GM23338 (cell line): Measurements from ENCODE around the gene MED27. TPM values are rescaled to one million over a fixed set of nuclear protein-coding genes. Genes with fewer than 3 reads are reported as not detected.

Experiments used
- ATAC-seq: fragments of 200-7000 bp; cut with Tn5 transposase; 3 replicates; pipeline ENCODE4 v1.9.1; 2020
- DNase-seq: peaks from one replicate; pipeline ENCODE4 v3.0.0-alpha.2; 2015; ENCODE audit warnings: low spot score
- H2AFZ ChIP-seq: fragments of 200-600 bp; sonication (generic); 2 replicates; pipeline ENCODE4 v1.8.0; 2016; ENCODE audit warnings: antibody characterized with exemption, mild to moderate bottlenecking, moderate library complexity
- H3F3A ChIP-seq: fragments of 200-600 bp; sonication (generic); replicated peaks from 2 replicates; pipeline ENCODE4 v1.8.0; 2017; ENCODE audit warnings: antibody characterized with exemption, mixed run types, low read depth
- H3K27ac ChIP-seq: fragments of 200-600 bp; sonication (generic); 2 replicates; pipeline ENCODE4 v1.6.1; 2016; ENCODE audit warnings: low read depth
- H3K27me3 ChIP-seq: fragments of 200-600 bp; sonication (generic); 2 replicates; pipeline ENCODE4 v1.8.0; 2016; ENCODE audit warnings: mild to moderate bottlenecking, mixed run types, moderate library complexity; ENCODE audit not compliant: insufficient read depth
- H3K36me3 ChIP-seq: fragments of 200-600 bp; sonication (generic); 2 replicates; pipeline ENCODE4 v1.8.0; 2016; ENCODE audit warnings: mild to moderate bottlenecking; ENCODE audit not compliant: insufficient read depth
- H3K4me1 ChIP-seq: fragments of 200-600 bp; sonication (generic); 2 replicates; pipeline ENCODE4 v1.8.0; 2016; ENCODE audit warnings: mild to moderate bottlenecking, moderate library complexity; ENCODE audit not compliant: insufficient read depth
- H3K4me2 ChIP-seq: fragments of 200-600 bp; sonication (generic); 2 replicates; pipeline ENCODE4 v1.7.1; 2017; ENCODE audit warnings: mixed run types
- H3K4me3 ChIP-seq: fragments of 200-600 bp; sonication (generic); 2 replicates; pipeline ENCODE4 v1.6.1; 2016; ENCODE audit warnings: mixed run types
- H3K79me2 ChIP-seq: fragments of 200-600 bp; sonication (generic); replicated peaks from 2 replicates; pipeline ENCODE4 v1.8.0; 2017; ENCODE audit warnings: mild to moderate bottlenecking; ENCODE audit not compliant: insufficient read depth
- H3K9me2 ChIP-seq: fragments of 200-600 bp; sonication (generic); 2 replicates; pipeline ENCODE4 v1.8.0; 2017; ENCODE audit not compliant: insufficient read depth
- H4K20me1 ChIP-seq: fragments of 200-600 bp; sonication (generic); replicated peaks from 2 replicates; pipeline ENCODE4 v1.8.0; 2017; ENCODE audit warnings: mild to moderate bottlenecking; ENCODE audit not compliant: insufficient read depth
- H3K27ac Mint-ChIP-seq: 2 replicates; pipeline ENCODE4 v1.8.0; 2020; ENCODE audit warnings: inconsistent platforms, mild to moderate bottlenecking, moderate library complexity, mixed read lengths
- H3K27me3 Mint-ChIP-seq: 3 replicates; pipeline ENCODE4 v1.8.0; 2022; ENCODE audit warnings: low read depth, mild to moderate bottlenecking, moderate library complexity, mixed read lengths, inconsistent platforms; ENCODE audit not compliant: insufficient read depth, poor library complexity
- H3K36me3 Mint-ChIP-seq: 3 replicates; pipeline ENCODE4 v1.8.0; 2021; ENCODE audit warnings: low read depth, mild to moderate bottlenecking, inconsistent platforms, moderate library complexity, mixed read lengths
- H3K4me1 Mint-ChIP-seq: 3 replicates; pipeline ENCODE4 v1.8.0; 2020; ENCODE audit warnings: mild to moderate bottlenecking, inconsistent platforms, mixed read lengths
- H3K4me3 Mint-ChIP-seq: 3 replicates; pipeline ENCODE4 v1.8.0; 2021; ENCODE audit warnings: moderate library complexity, mild to moderate bottlenecking, inconsistent platforms, mixed read lengths
- H3K9me3 Mint-ChIP-seq: 3 replicates; pipeline ENCODE4 v1.8.0; 2020; ENCODE audit warnings: moderate library complexity, mild to moderate bottlenecking, inconsistent platforms, mixed read lengths
- CREB1 ChIP-seq: fragments of 250-450 bp; sonication (Bioruptor Pico); IDR thresholded peaks from 2 replicates; pipeline ENCODE4 v1.5.0; 2020; ENCODE audit warnings: low read depth, mild to moderate bottlenecking, moderate library complexity
- EZH2 ChIP-seq: fragments of 200-600 bp; sonication (generic); IDR thresholded peaks from one replicate; pipeline ENCODE4 v1.8.0; 2017; ENCODE audit warnings: antibody characterized with exemption, mild to moderate bottlenecking, low read depth; ENCODE audit not compliant: unreplicated experiment
- EZH2phosphoT487 ChIP-seq: fragments of 200-600 bp; sonication (generic); IDR thresholded peaks from one replicate; pipeline ENCODE4 v1.8.1; 2018; ENCODE audit warnings: antibody characterized with exemption; ENCODE audit not compliant: unreplicated experiment
- JUNB ChIP-seq: IDR thresholded peaks from one replicate; pipeline ENCODE4 v1.6.1; 2016; ENCODE audit warnings: antibody characterized with exemption; ENCODE audit not compliant: unreplicated experiment
- NANOG ChIP-seq: IDR thresholded peaks from 2 replicates; pipeline ENCODE4 v1.6.1; 2016; ENCODE audit warnings: antibody characterized with exemption, borderline replicate concordance
- POLR2AphosphoS5 ChIP-seq: IDR thresholded peaks from 2 replicates; pipeline ENCODE4 v1.6.1; 2016; ENCODE audit warnings: antibody characterized with exemption, low read depth
- ZNF331 ChIP-seq: fragments of 250-450 bp; sonication (Bioruptor Pico); IDR thresholded peaks from 2 replicates; pipeline ENCODE4 v1.5.0; 2020; ENCODE audit warnings: low read depth, mild to moderate bottlenecking, moderate library complexity
- polyA plus RNA-seq: library from polyadenylated mRNA; unstranded; fragments of >200 nt; fragmentation: Nextera tagmentation; extraction: Ambion mirVana; gene quantifications from 2 replicates; pipeline ENCODE4 v1.2.1, GENCODE V29; 2016
- total RNA-seq: library from RNA; depleted of rRNA; stranded (reverse); fragments of >200 nt; shearing (Covaris generic); gene quantifications from 2 replicates; pipeline ENCODE4 v1.2.3, GENCODE V29; 2014
- TF ChIP-seq, protein P1 (sequence below): IDR thresholded peaks from one replicate; pipeline ENCODE4 v1.6.1; 2018; ENCODE audit warnings: antibody characterized with exemption; ENCODE audit not compliant: unreplicated experiment
- TF ChIP-seq, protein P2 (sequence below): IDR thresholded peaks from 2 replicates; pipeline ENCODE4 v1.6.1; 2016; ENCODE audit warnings: antibody characterized with exemption

MED27 gene
- total and polyA plus RNA-seq, 2 experiments from 2014 or later: 30.6 to 35.0 TPM

DNA sequence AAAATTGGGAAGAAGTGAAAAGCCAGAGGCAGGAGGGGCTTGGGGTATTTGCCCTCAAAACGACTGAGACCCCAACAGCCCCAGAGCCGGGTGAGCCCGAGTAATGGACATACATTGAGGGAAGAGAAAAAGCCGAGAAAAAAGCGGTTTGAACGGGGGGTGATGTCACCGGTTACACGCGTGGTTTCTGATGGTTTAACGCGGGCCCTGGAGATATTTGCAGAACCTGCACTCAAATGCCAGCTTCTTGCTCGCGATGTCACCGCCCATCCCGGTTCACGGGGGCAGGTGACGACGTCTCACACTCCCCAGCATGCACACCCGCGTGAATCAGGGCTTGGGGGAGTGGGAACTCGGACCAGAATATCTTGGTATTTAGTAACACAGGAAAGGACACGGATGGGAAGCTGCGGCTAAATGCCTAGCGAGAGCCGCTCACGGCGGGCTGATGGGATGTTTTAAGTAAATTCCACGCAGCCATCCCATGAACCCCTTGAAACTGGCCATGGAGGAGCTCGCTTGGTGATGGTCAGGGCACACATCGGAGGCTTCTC lies 237.8 kb downstream of the MED27 start (continued):
- TF ChIP-seq, protein P1, sequence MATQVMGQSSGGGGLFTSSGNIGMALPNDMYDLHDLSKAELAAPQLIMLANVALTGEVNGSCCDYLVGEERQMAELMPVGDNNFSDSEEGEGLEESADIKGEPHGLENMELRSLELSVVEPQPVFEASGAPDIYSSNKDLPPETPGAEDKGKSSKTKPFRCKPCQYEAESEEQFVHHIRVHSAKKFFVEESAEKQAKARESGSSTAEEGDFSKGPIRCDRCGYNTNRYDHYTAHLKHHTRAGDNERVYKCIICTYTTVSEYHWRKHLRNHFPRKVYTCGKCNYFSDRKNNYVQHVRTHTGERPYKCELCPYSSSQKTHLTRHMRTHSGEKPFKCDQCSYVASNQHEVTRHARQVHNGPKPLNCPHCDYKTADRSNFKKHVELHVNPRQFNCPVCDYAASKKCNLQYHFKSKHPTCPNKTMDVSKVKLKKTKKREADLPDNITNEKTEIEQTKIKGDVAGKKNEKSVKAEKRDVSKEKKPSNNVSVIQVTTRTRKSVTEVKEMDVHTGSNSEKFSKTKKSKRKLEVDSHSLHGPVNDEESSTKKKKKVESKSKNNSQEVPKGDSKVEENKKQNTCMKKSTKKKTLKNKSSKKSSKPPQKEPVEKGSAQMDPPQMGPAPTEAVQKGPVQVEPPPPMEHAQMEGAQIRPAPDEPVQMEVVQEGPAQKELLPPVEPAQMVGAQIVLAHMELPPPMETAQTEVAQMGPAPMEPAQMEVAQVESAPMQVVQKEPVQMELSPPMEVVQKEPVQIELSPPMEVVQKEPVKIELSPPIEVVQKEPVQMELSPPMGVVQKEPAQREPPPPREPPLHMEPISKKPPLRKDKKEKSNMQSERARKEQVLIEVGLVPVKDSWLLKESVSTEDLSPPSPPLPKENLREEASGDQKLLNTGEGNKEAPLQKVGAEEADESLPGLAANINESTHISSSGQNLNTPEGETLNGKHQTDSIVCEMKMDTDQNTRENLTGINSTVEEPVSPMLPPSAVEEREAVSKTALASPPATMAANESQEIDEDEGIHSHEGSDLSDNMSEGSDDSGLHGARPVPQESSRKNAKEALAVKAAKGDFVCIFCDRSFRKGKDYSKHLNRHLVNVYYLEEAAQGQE: no peak
- TF ChIP-seq POLR2AphosphoS5 (no peak), JUNB (no peak), NANOG (no peak)
- TF ChIP-seq, protein P2, sequence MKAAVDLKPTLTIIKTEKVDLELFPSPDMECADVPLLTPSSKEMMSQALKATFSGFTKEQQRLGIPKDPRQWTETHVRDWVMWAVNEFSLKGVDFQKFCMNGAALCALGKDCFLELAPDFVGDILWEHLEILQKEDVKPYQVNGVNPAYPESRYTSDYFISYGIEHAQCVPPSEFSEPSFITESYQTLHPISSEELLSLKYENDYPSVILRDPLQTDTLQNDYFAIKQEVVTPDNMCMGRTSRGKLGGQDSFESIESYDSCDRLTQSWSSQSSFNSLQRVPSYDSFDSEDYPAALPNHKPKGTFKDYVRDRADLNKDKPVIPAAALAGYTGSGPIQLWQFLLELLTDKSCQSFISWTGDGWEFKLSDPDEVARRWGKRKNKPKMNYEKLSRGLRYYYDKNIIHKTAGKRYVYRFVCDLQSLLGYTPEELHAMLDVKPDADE: no peak

DNA sequence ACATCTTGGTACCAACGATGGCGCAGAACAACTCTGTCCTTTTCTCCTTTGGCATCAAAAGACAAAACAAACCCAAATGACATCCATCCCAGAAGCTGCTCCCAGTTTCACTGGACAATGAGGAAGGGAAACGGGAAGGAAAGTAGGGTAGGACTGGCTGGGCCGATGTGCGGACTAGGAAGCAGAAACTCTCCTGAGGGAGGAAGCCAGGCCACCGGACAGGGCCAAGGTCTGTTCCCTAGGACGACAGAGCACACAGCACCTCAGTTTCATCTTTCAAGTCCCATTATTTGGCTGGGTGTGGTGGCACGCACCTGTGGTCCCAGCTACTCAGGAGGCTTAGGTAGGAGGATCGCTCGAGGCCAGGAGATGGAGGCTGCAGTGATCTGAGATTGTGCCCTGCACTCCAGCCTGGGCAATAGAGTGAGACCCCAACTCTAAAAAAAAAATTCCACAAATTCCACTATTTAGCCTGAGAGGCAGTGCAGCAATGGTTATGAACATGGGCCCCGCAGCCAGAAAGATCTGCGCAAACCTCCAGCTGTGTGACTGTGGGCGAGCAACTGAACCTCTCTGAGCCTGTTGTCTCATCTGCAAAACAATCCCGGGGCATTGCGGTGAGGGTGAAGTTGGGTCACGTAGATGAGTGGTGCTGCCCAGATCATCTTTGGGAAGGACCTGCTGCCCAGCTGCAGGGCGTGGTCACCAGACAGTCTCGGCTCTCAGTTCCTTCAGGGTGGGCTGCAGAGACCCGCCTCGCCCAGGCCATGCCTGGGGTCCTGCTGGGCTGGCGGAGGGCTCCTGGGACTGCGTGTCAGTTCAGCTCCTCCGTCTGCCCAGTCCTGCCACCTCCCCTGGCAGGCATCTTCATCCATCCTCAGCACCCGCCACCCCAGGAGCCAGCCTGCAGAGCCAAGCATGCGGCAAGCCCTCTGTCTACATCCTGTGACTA lies 238.6 kb downstream of the MED27 start:
- peaks cover 8% of the 10 kb centered on the region for H3K27me3 Mint-ChIP-seq
- H3K79me2 ChIP-seq: no peaks in the 10 kb centered on the region
- H3K9me2 ChIP-seq: no peaks in the 10 kb centered on the region
- no peak overlapping the region for H2AFZ ChIP-seq
- no peaks in the 10 kb centered on the region for H4K20me1 ChIP-seq
- no peak overlapping the region for H3K4me2 ChIP-seq
- no peaks in the 10 kb centered on the region for H3K36me3 ChIP-seq
- no peaks in the 10 kb centered on the region for H3K36me3 Mint-ChIP-seq
- no peaks in the 10 kb centered on the region for H3K4me1 ChIP-seq
- H3K4me3 ChIP-seq: no peak overlapping the region
- H3K4me1 Mint-ChIP-seq: peaks cover 16% of the 10 kb centered on the region
- no peak overlapping the region for H3K27ac Mint-ChIP-seq
- no peaks in the 10 kb centered on the region; the same call in 2 of the 3 replicates for H3K9me3 Mint-ChIP-seq
- H3F3A ChIP-seq: no peaks in the 10 kb centered on the region
- ATAC-seq (no peak), DNase-seq (no peak)
- no peaks in the 10 kb centered on the region for H3K27me3 ChIP-seq
- no peak overlapping the region for H3K27ac ChIP-seq
- H3K4me3 Mint-ChIP-seq: no peak overlapping the region
- TF ChIP-seq NANOG (no peak), ZNF331 (CRISPR knock-in tag) (no peak), EZH2phosphoT487 (no peak), EZH2 (no peak), CREB1 (CRISPR knock-in tag) (no peak)
- TF ChIP-seq, protein P1: no peak
